Peyer's patch (tissue), 4 donors: Measurements from ENCODE around the gene LAPTM5.

ENCODE experiments used
- POLR2A ChIP-seq, 2 donors: fragments of 450-650 bp; IDR thresholded peaks; one replicate each; pipeline ENCODE4 v1.5.1; 2017; ENCODE audit warnings: antibody characterized with exemption in 2 of 2, mild to moderate bottlenecking in 2 of 2, moderate library complexity in 2 of 2
- TF ChIP-seq, protein P1 (sequence below), 6 experiments: fragments of 450-650 bp in 4 of 6; fragments of 200-600 bp in 2 of 6; sonication (generic) in 1 of 6; IDR thresholded peaks; one replicate each; pipeline ENCODE4 v1.5.1; 2017 to 2019; ENCODE audit warnings: antibody characterized with exemption in 6 of 6, mild to moderate bottlenecking in 3 of 6, moderate library complexity in 1 of 6

DNA sequence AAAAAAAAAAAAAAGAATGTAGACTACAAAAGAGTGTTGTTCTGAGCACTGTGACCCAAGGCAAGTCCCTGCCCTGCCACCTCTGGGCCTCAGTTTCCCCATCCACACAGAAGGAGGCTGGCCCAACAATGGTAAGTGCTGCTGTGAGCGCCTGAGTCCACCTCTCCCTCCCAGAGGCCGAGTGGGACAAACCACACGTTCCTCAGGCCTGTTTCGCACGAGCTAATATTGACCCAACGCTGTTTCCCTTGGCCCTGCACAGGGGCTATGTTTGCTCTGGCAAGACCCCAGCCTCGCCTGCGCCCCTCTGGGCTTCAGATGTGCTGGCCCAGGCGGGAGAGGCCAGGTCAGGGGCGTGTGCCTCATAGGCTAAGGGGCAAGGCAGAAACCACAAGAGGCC lies 12.6 kb upstream of the LAPTM5 start:
- TF ChIP-seq, protein P1, sequence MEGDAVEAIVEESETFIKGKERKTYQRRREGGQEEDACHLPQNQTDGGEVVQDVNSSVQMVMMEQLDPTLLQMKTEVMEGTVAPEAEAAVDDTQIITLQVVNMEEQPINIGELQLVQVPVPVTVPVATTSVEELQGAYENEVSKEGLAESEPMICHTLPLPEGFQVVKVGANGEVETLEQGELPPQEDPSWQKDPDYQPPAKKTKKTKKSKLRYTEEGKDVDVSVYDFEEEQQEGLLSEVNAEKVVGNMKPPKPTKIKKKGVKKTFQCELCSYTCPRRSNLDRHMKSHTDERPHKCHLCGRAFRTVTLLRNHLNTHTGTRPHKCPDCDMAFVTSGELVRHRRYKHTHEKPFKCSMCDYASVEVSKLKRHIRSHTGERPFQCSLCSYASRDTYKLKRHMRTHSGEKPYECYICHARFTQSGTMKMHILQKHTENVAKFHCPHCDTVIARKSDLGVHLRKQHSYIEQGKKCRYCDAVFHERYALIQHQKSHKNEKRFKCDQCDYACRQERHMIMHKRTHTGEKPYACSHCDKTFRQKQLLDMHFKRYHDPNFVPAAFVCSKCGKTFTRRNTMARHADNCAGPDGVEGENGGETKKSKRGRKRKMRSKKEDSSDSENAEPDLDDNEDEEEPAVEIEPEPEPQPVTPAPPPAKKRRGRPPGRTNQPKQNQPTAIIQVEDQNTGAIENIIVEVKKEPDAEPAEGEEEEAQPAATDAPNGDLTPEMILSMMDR (IDR thresholded peaks at IDR 0.05): no peak
- TF ChIP-seq POLR2A (IDR thresholded peaks at IDR 0.05): no peak
